Uterus (tissue), 2 donors: ENCODE measurements around the gene HLA-G.

Source experiments
- POLR2A ChIP-seq, 2 donors: fragments of 450-650 bp; IDR thresholded peaks; one replicate each; pipeline ENCODE4 v1.6.1; 2016; ENCODE audit warnings: antibody characterized with exemption in 2 of 2, mild to moderate bottlenecking in 1 of 2, moderate library complexity in 1 of 2
- TF ChIP-seq, protein P1 (sequence below), 4 experiments: fragments of 200-600 bp in 2 of 4; fragments of 450-650 bp in 2 of 4; sonication (generic) in 2 of 4; IDR thresholded peaks; one replicate each; pipeline ENCODE4 v1.5.1; 2016 to 2019; ENCODE audit warnings: antibody characterized with exemption in 4 of 4, mild to moderate bottlenecking in 2 of 4, moderate library complexity in 1 of 4

GRCh38 chr6:29791162-29791561 is 36.5 kb upstream of the HLA-G start:
- TF ChIP-seq POLR2A (IDR thresholded peaks at IDR 0.05) = no peak
- TF ChIP-seq, protein P1, sequence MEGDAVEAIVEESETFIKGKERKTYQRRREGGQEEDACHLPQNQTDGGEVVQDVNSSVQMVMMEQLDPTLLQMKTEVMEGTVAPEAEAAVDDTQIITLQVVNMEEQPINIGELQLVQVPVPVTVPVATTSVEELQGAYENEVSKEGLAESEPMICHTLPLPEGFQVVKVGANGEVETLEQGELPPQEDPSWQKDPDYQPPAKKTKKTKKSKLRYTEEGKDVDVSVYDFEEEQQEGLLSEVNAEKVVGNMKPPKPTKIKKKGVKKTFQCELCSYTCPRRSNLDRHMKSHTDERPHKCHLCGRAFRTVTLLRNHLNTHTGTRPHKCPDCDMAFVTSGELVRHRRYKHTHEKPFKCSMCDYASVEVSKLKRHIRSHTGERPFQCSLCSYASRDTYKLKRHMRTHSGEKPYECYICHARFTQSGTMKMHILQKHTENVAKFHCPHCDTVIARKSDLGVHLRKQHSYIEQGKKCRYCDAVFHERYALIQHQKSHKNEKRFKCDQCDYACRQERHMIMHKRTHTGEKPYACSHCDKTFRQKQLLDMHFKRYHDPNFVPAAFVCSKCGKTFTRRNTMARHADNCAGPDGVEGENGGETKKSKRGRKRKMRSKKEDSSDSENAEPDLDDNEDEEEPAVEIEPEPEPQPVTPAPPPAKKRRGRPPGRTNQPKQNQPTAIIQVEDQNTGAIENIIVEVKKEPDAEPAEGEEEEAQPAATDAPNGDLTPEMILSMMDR (IDR thresholded peaks at IDR 0.05) = no peak
